PC-9 (cell line): Measurements from ENCODE around the gene RARB. TPM values are rescaled to one million over a fixed set of nuclear protein-coding genes. Genes with fewer than 3 reads are reported as not detected.

Experiments used
- BruUV-seq: library from RNA; stranded (reverse); fragments of 400-500 nt; replicated peaks from 2 replicates; lab custom pipeline; 2021; lab: Mats Ljungman, UMichigan
- CTCF ChIA-PET: fragments of 300-600 bp; sonication (Branson Sonifier 250); formaldehyde crosslinking; loops from one replicate; lab custom pipeline; 2022; ENCODE audit warnings: antibody characterized with exemption; lab: Charles Lee
- POLR2A ChIA-PET: fragments of 300-600 bp; sonication (Branson Sonifier 250); formaldehyde crosslinking; loops from one replicate; lab custom pipeline; 2022; ENCODE audit warnings: antibody characterized with exemption; ENCODE audit not compliant: unreplicated experiment; lab: Charles Lee
- DNase-seq, 2 experiments: peaks; one replicate each; pipeline versions ENCODE4 v3.0.0 to v3.0.0-alpha.2; 2015 to 2022; ENCODE audit warnings: mixed read lengths in 1 of 2
- H2AFZ ChIP-seq: fragments of 200-600 bp; sonication (generic); 2 replicates; pipeline ENCODE4 v1.8.1; 2017; ENCODE audit warnings: antibody characterized with exemption
- H3F3A ChIP-seq: fragments of 200-600 bp; sonication (generic); 2 replicates; pipeline ENCODE4 v1.8.1; 2017; ENCODE audit warnings: antibody characterized with exemption, mild to moderate bottlenecking, low read depth; ENCODE audit not compliant: insufficient read depth
- H3K27ac ChIP-seq: fragments of 200-600 bp; sonication (generic); 2 replicates; pipeline ENCODE4 v1.6.1; 2016; ENCODE audit warnings: mixed run types
- H3K27me3 ChIP-seq: fragments of 200-600 bp; sonication (generic); 2 replicates; pipeline ENCODE4 v1.6.1; 2016; ENCODE audit warnings: low read depth, mixed run types; ENCODE audit not compliant: insufficient read depth
- H3K36me3 ChIP-seq: fragments of 200-600 bp; sonication (generic); 2 replicates; pipeline ENCODE4 v1.6.1; 2016; ENCODE audit warnings: low read depth, mixed run types
- H3K4me1 ChIP-seq: fragments of 200-600 bp; sonication (generic); replicated peaks from 2 replicates; pipeline ENCODE4 v1.6.1; 2016; ENCODE audit warnings: mixed run types; ENCODE audit not compliant: insufficient read depth
- H3K4me2 ChIP-seq: fragments of 200-600 bp; sonication (generic); 2 replicates; pipeline ENCODE4 v1.6.1; 2017; ENCODE audit warnings: mixed run types
- H3K4me3 ChIP-seq: fragments of 200-600 bp; sonication (generic); 2 replicates; pipeline ENCODE4 v1.6.1; 2016; ENCODE audit warnings: mixed run types
- H3K79me2 ChIP-seq: fragments of 200-600 bp; sonication (generic); 2 replicates; pipeline ENCODE4 v1.6.1; 2017; ENCODE audit warnings: low read depth, mixed run types
- H3K9me2 ChIP-seq: fragments of 200-600 bp; sonication (generic); 2 replicates; pipeline ENCODE4 v1.8.1; 2017; ENCODE audit warnings: mild to moderate bottlenecking; ENCODE audit not compliant: insufficient read depth
- H3K9me3 ChIP-seq: fragments of 200-600 bp; sonication (generic); 2 replicates; pipeline ENCODE4 v1.8.1; 2016; ENCODE audit warnings: low read depth; ENCODE audit not compliant: insufficient read depth
- H4K20me1 ChIP-seq: fragments of 200-600 bp; sonication (generic); 2 replicates; pipeline ENCODE4 v1.8.1; 2017; ENCODE audit not compliant: insufficient read depth
- CTCF ChIP-seq: fragments of 200-600 bp; sonication (generic); conservative IDR thresholded peaks from 2 replicates; pipeline ENCODE4 v1.6.1; 2017; ENCODE audit warnings: mixed run types, antibody characterized with exemption, mild to moderate bottlenecking, moderate library complexity
- EZH2 ChIP-seq: fragments of 200-600 bp; sonication (generic); IDR thresholded peaks from 2 replicates; pipeline ENCODE4 v1.8.0; 2017; ENCODE audit warnings: antibody characterized with exemption, low read depth
- intact Hi-C: fragments of 100-400 bp; cut with micrococcal nuclease; formaldehyde crosslinking; loops from one replicate; pipeline ENCODE4 v1.10.0; 2022; ENCODE audit not compliant: unreplicated experiment
- total RNA-seq: library from RNA; stranded (reverse); gene quantifications from 2 replicates; pipeline ENCODE4 v1.2.3, GENCODE V29; 2021

RARB gene
- total RNA-seq, 1 experiment from 2014 or later = 1.0 TPM

GRCh38 chr3:25633919-25634318, 205.9 kb downstream of the RARB start:
- Histone ChIP-seq H3K9me2 (no peaks in the 10 kb centered on the region), H3K36me3 (peaks cover 26% of the 10 kb centered on the region), H3K27ac (no peak overlapping the region), H3K27me3 (no peaks in the 10 kb centered on the region), H3K4me3 (no peak overlapping the region), H4K20me1 (peaks cover 5% of the 10 kb centered on the region; the same call in 1 of the 2 replicates), H3K4me2 (no peak overlapping the region), H3K79me2 (no peaks in the 10 kb centered on the region), H3K4me1 (no peaks in the 10 kb centered on the region), H3K9me3 (0 out of 2 replicates have a peak, but pooled peaks cover 3% of the 10 kb centered on the region), H3F3A (no peaks in the 10 kb centered on the region; the same call in 1 of the 2 replicates), H2AFZ (no peak overlapping the region)
- TF ChIP-seq CTCF (no peak), EZH2 (no peak)
- CTCF ChIA-PET = no interaction called here
- no TSS peak for BruUV-seq
- POLR2A ChIA-PET = no interaction called here
- no peak for DNase-seq
- intact Hi-C loops = no loop called here

- TF ChIP-seq CTCF (no peak), EZH2 (no peak)
- Histone ChIP-seq H3K27me3 (no peaks in the 10 kb centered on the region), H2AFZ (no peak overlapping the region), H3K4me3 (no peak overlapping the region), H4K20me1 (peaks cover 5% of the 10 kb centered on the region; the same call in 1 of the 2 replicates), H3K9me3 (0 out of 2 replicates have a peak, but pooled peaks cover 3% of the 10 kb centered on the region), H3K36me3 (peaks cover 20% of the 10 kb centered on the region), H3K4me1 (no peaks in the 10 kb centered on the region), H3F3A (no peaks in the 10 kb centered on the region; the same call in 1 of the 2 replicates), H3K9me2 (no peaks in the 10 kb centered on the region), H3K27ac (no peak overlapping the region), H3K4me2 (no peak overlapping the region), H3K79me2 (no peaks in the 10 kb centered on the region)
- intact Hi-C loops = no loop called here
- DNase-seq = no peak
- ChIA-PET POLR2A (no interaction called here), CTCF (no interaction called here)
- no TSS peak for BruUV-seq
Measured at GRCh38 chr3:25635038-25635437, 207.0 kb downstream of the RARB start.

Other genes starting within 250 kb of the RARB start
- gene TOP2B, start 236.6 kb downstream of the RARB start, total RNA-seq = 80.1 and 106 TPM in 2 replicates